Adrenal gland (tissue), 5 donors: ENCODE results near the gene DHX16.

Source experiments
- POLR2A ChIP-seq, 2 donors: fragments of 450-650 bp; IDR thresholded peaks; one replicate each; pipeline ENCODE4 v1.6.1; 2017; ENCODE audit warnings: antibody characterized with exemption in 2 of 2, mild to moderate bottlenecking in 2 of 2, moderate library complexity in 1 of 2
- TF ChIP-seq, protein P1 (sequence below), 6 experiments: fragments of 450-650 bp in 4 of 6; fragments of 200-600 bp in 2 of 6; sonication (generic) in 1 of 6; IDR thresholded peaks; 1 replicate in 5 of 6; 2 replicates in 1 of 6; pipeline versions ENCODE4 v1.5.1 to v1.8.0; 2016 to 2021; ENCODE audit warnings: antibody characterized with exemption in 6 of 6, mild to moderate bottlenecking in 2 of 6, moderate library complexity in 1 of 6
- donor health status: DM: no; HTN: no; CAD: no.

DNA sequence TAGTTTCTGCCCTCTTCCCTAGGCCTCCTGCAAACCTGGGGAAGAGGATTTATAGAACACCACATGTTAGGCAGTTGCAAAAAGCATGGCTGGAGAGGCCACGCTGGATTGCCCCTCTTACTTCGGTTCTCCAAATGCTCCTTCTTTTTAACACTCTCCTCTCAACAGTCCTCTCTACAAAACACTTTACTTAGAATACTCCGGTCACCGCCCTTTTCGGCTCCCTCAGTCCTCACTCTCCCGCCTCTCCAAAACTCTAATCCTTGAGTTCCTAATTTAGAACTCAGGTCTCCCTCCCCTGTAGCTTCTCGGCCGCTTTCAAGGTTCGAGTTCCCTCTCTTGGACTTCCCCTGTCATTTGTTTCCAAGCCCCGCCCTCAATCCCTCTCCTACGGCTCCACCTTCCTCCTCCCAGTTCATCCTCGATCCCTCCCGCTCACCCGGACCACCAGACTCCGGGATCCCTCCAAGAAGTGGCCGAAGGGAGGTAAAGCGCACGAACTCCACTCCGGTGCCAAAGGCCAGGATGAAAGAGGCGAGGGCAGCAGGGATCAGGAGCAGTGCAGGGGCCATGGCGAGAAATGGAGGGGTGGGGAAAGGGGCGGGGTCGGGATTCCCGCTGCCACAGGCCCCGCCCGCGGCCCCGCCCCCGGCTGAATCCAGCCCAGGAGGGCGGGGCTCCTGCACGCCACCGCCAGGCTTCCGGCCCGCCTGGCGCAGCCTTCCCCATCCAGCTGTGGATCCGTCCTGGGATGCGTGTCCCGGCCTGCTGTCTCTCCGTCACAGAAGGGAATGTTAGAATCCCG, 17.8 kb upstream of the DHX16 start, which contains the start of gene NRM:
- TF ChIP-seq, protein P1, sequence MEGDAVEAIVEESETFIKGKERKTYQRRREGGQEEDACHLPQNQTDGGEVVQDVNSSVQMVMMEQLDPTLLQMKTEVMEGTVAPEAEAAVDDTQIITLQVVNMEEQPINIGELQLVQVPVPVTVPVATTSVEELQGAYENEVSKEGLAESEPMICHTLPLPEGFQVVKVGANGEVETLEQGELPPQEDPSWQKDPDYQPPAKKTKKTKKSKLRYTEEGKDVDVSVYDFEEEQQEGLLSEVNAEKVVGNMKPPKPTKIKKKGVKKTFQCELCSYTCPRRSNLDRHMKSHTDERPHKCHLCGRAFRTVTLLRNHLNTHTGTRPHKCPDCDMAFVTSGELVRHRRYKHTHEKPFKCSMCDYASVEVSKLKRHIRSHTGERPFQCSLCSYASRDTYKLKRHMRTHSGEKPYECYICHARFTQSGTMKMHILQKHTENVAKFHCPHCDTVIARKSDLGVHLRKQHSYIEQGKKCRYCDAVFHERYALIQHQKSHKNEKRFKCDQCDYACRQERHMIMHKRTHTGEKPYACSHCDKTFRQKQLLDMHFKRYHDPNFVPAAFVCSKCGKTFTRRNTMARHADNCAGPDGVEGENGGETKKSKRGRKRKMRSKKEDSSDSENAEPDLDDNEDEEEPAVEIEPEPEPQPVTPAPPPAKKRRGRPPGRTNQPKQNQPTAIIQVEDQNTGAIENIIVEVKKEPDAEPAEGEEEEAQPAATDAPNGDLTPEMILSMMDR (IDR thresholded peaks at IDR 0.05), result no peak
- peak in 1 of 2 donors; percentile 46 for TF ChIP-seq POLR2A (IDR thresholded peaks at IDR 0.05)
